NCI-H2081 treated with DMSO at 0.1 percent for 48 hours (cell line): Measurements from ENCODE around the gene ITGA2.
"Not testable (repeated sequence)": the region's sequence is repeated elsewhere in the genome, so short reads cannot be mapped to it uniquely, and the experiment has no call there.

Source experiments
- DNase-seq: peaks from one replicate; lab custom pipeline; 2025; lab: John Stamatoyannopoulos, UW

ITGA2 gene

GRCh38 chr5:53100606-53101005 is 111.5 kb downstream of the ITGA2 start:
- DNase-seq = no peak

- DNase-seq = no peak
Measured at GRCh38 chr5:53105611-53106300, 116.6 kb downstream of the ITGA2 start.

- DNase-seq = no peak
Measured at GRCh38 chr5:53109056-53109442, 119.9 kb downstream of the ITGA2 start.

GRCh38 chr5:53109443-53110127 is 120.4 kb downstream of the ITGA2 start, which contains the start of gene MOCS2:
TSS of gene MOCS2 (minus strand) at chr5:53109757. CDS start at chr5:53107174, 2,583 bp downstream.
- peak; percentile 24 for DNase-seq

- DNase-seq = no peak
Measured at GRCh38 chr5:53110156-53110555, 121.0 kb downstream of the ITGA2 start.

- no peak for DNase-seq
Measured at GRCh38 chr5:53111139-53111538, 122.0 kb downstream of the ITGA2 start.

- not testable (repeated sequence) for DNase-seq
Measured at GRCh38 chr5:53112307-53112706, 123.2 kb downstream of the ITGA2 start.

- no peak for DNase-seq
Measured at GRCh38 chr5:53112909-53113308, 123.8 kb downstream of the ITGA2 start.

GRCh38 chr5:53113947-53114346 is 124.8 kb downstream of the ITGA2 start:
- DNase-seq = no peak

GRCh38 chr5:53114988-53115387 is 125.8 kb downstream of the ITGA2 start:
- DNase-seq = no peak

- no peak for DNase-seq
Measured at GRCh38 chr5:53116597-53116996, 127.4 kb downstream of the ITGA2 start.

GRCh38 chr5:53118879-53119278 is 129.7 kb downstream of the ITGA2 start:
- no peak for DNase-seq

- DNase-seq = no peak
Measured at GRCh38 chr5:53120165-53120564, 131.0 kb downstream of the ITGA2 start.

- no peak for DNase-seq
Measured at GRCh38 chr5:53123702-53124101, 134.6 kb downstream of the ITGA2 start.

- DNase-seq = no peak
Measured at GRCh38 chr5:53126521-53126920, 137.4 kb downstream of the ITGA2 start.

- no peak for DNase-seq
Measured at GRCh38 chr5:53127107-53127506, 138.0 kb downstream of the ITGA2 start.

GRCh38 chr5:53128481-53128880 is 139.3 kb downstream of the ITGA2 start:
- no peak for DNase-seq

- no peak for DNase-seq
Measured at GRCh38 chr5:53130266-53130665, 141.1 kb downstream of the ITGA2 start.

GRCh38 chr5:53133020-53133419 is 143.9 kb downstream of the ITGA2 start:
- DNase-seq = no peak
